Lung (tissue), 12 donors: ENCODE measurements around the gene SBF2. TPM values are rescaled to one million over a fixed set of nuclear protein-coding genes. Genes with fewer than 3 reads are reported as not detected.
A peak's percentile ranks its signal among the peaks of the same experiment; 100 is the strongest.

Experiments
- ATAC-seq: fragments of 200-7000 bp; cut with Tn5 transposase; one replicate; pipeline ENCODE4 v1.9.1; 2020; ENCODE audit warnings: moderate number of reproducible peaks; ENCODE audit not compliant: insufficient read depth, low FRiP score
- DNase-seq, 3 donors: peaks; one replicate each; pipeline ENCODE4 v3.0.0-alpha.2; 2013 to 2017
- H3K27ac ChIP-seq, 2 donors: one replicate each; pipeline ENCODE4 v1.5.1; 2013; ENCODE audit warnings: mild to moderate bottlenecking in 2 of 2, moderate library complexity in 2 of 2, control low read depth in 1 of 2, inconsistent platforms in 1 of 2, low read depth in 1 of 2, low read length in 1 of 2
- H3K27me3 ChIP-seq, 3 donors: one replicate each; pipeline ENCODE4 v1.5.1; 2013; ENCODE audit warnings: low read length in 2 of 3; ENCODE audit not compliant: control insufficient read depth in 3 of 3, insufficient read depth in 3 of 3
- H3K36me3 ChIP-seq, 4 donors: one replicate each; pipeline ENCODE4 v1.5.1; 2013; ENCODE audit warnings: low read length in 4 of 4, mild to moderate bottlenecking in 1 of 4, moderate library complexity in 1 of 4; ENCODE audit not compliant: control insufficient read depth in 4 of 4, insufficient read depth in 4 of 4
- H3K4me1 ChIP-seq, 5 donors: one replicate each; pipeline ENCODE4 v1.5.1; 2013; ENCODE audit warnings: low read length in 5 of 5, mild to moderate bottlenecking in 2 of 5, moderate library complexity in 1 of 5; ENCODE audit not compliant: control insufficient read depth in 5 of 5, insufficient read depth in 5 of 5
- H3K4me3 ChIP-seq: one replicate; pipeline ENCODE4 v1.5.1; 2013; ENCODE audit warnings: mild to moderate bottlenecking, control low read depth, moderate library complexity
- H3K9ac ChIP-seq, 2 donors: one replicate each; pipeline ENCODE4 v1.5.1; 2013; ENCODE audit warnings: low read length in 2 of 2, control low read depth in 1 of 2; ENCODE audit not compliant: insufficient read depth in 1 of 2
- H3K9me3 ChIP-seq, 4 donors: one replicate each; pipeline ENCODE4 v1.5.1; 2013; ENCODE audit warnings: low read length in 3 of 4, mild to moderate bottlenecking in 1 of 4, moderate library complexity in 1 of 4; ENCODE audit not compliant: control insufficient read depth in 4 of 4, insufficient read depth in 3 of 4
- CTCF ChIP-seq: IDR thresholded peaks from 2 replicates; pipeline ENCODE4 v1.5.1; 2012; ENCODE audit warnings: mild to moderate bottlenecking; ENCODE audit errors: control extremely low read depth, extremely low read depth
- WGBS, 2 donors: extraction: QIAGEN DNeasy Blood & Tissue Kit; methylation state at CpG; one replicate each; pipeline ENCODE4 v1.1.7; 2013; 5-methylcytosine and 5-hydroxymethylcytosine counted together
- polyA plus RNA-seq, 2 donors: library from polyadenylated mRNA; stranded (reverse); fragments of 200-250 nt; gene quantifications; one replicate each; pipeline ENCODE4 v1.2.1, GENCODE V29; 2013
- total RNA-seq, 2 donors: library from RNA; depleted of rRNA in 1 of 2; stranded (reverse); fragments of >200 nt in 1 of 2; gene quantifications; one replicate each; pipeline ENCODE4 v1.2.1, GENCODE V29; 2014 to 2021
- donor health status: control.
- donor health status: control.
- donor health status: Bipolar disorder and iron deficiency.
- donor health status: healthy.
- donor health status: DM: yes; HTN: yes; CAD: no.

The SBF2 gene
- total and polyA plus RNA-seq, 4 donors = 4.4 to 104 (median 24.9) TPM

GRCh38 chr11:10274726-10275125 lies 19.3 kb downstream of the SBF2 start:
- Histone ChIP-seq H3K36me3 (no peaks in the 10 kb centered on the region), H3K27me3 (no peaks in the 10 kb centered on the region), H3K9me3 (no peaks in the 10 kb centered on the region), H3K4me3 (no peak overlapping the region), H3K27ac (no peak overlapping the region), H3K9ac (no peak overlapping the region), H3K4me1 (peaks cover 0 to 5% (median 0%) of the 10 kb centered on the region in 5 donors)
- no peak for TF ChIP-seq CTCF
- ATAC-seq = no peak
- no peak for DNase-seq
- WGBS, 2 donors = 58 to 80% methylated on average over 1 of the region's 1 CpG

- H3K4me3 ChIP-seq = no peak overlapping the region
- peak in 1 of 3 donors; percentile 6 for DNase-seq
- H3K9ac ChIP-seq = no peak overlapping the region
- no peak for ATAC-seq
- H3K9me3 ChIP-seq = no peaks in the 10 kb centered on the region
- H3K4me1 ChIP-seq = peaks cover 0 to 7% (median 0%) of the 10 kb centered on the region in 5 donors
- no peak overlapping the region for H3K27ac ChIP-seq
- TF ChIP-seq CTCF = no peak
- no peaks in the 10 kb centered on the region for H3K27me3 ChIP-seq
- peaks cover 0 to 6% (median 0%) of the 10 kb centered on the region in 4 donors for H3K36me3 ChIP-seq
These were observed 20.3 kb downstream of the SBF2 start for GRCh38 chr11:10273738-10274137.

- DNase-seq (no peak), ATAC-seq (no peak)
These were observed 21.9 kb downstream of the SBF2 start for GRCh38 chr11:10272132-10272531.

More at GRCh38 chr11:10272132-10272531, 21.9 kb downstream of the SBF2 start:
- no peak for TF ChIP-seq CTCF
- H3K9ac ChIP-seq = no peak overlapping the region
- H3K27ac ChIP-seq = no peak overlapping the region
- H3K27me3 ChIP-seq = no peaks in the 10 kb centered on the region
- H3K36me3 ChIP-seq = peaks cover 0 to 6% (median 0%) of the 10 kb centered on the region in 4 donors
- H3K4me1 ChIP-seq = peaks cover 0 to 10% (median 0%) of the 10 kb centered on the region in 5 donors
- no peak overlapping the region for H3K4me3 ChIP-seq
- no peaks in the 10 kb centered on the region for H3K9me3 ChIP-seq
- 75 to 89% methylated on average over 3 to 11 of the region's 11 CpGs for WGBS, 2 donors
